Activated effector memory CD4-positive, alpha-beta T cell treated with anti-CD3 and anti-CD28 coated beads, Interleukin-2, amount 50 U/mL, for 16 hours (primary cell): Measurements from ENCODE around the gene CDC73.
"Not testable (repeated sequence)": the region's sequence is repeated elsewhere in the genome, so short reads cannot be mapped to it uniquely, and the experiment has no call there.

ENCODE experiments used
- DNase-seq: peaks from one replicate; pipeline ENCODE4 v3.0.0-alpha.2; 2020

CDC73 gene

GRCh38 chr1:193183019-193183627 is 61.3 kb downstream of the CDC73 start:
- DNase-seq, result no peak

- no peak for DNase-seq
These were observed 62.9 kb downstream of the CDC73 start for GRCh38 chr1:193184776-193185175.

- no peak for DNase-seq
These were observed 63.4 kb downstream of the CDC73 start for GRCh38 chr1:193185211-193185610.

- no peak for DNase-seq
These were observed 64.3 kb downstream of the CDC73 start, which contains the start of gene B3GALT2 for GRCh38 chr1:193185901-193186731. TSS of gene B3GALT2 (minus strand) at chr1:193186613. CDS start at chr1:193181562, 5,051 bp downstream.

- DNase-seq, result no peak
These were observed 65.3 kb downstream of the CDC73 start for GRCh38 chr1:193187114-193187513.

GRCh38 chr1:193188915-193189314 is 67.1 kb downstream of the CDC73 start:
- DNase-seq, result not testable (repeated sequence)

- DNase-seq, result no peak
These were observed 67.7 kb downstream of the CDC73 start for GRCh38 chr1:193189442-193190095.

GRCh38 chr1:193190096-193190744 is 68.4 kb downstream of the CDC73 start:
- DNase-seq, result no peak

- DNase-seq, result no peak
These were observed 70.8 kb downstream of the CDC73 start for GRCh38 chr1:193192586-193192985.

GRCh38 chr1:193199940-193200339 is 78.1 kb downstream of the CDC73 start:
- no peak for DNase-seq

GRCh38 chr1:193201021-193201420 is 79.2 kb downstream of the CDC73 start:
- DNase-seq, result no peak

GRCh38 chr1:193210996-193211395 is 89.2 kb downstream of the CDC73 start:
- no peak for DNase-seq

GRCh38 chr1:193211539-193211938 is 89.7 kb downstream of the CDC73 start:
- no peak for DNase-seq

GRCh38 chr1:193212637-193213036 is 90.8 kb downstream of the CDC73 start:
- no peak for DNase-seq

- no peak for DNase-seq
These were observed 92.2 kb downstream of the CDC73 start for GRCh38 chr1:193213998-193214397.

- no peak for DNase-seq
These were observed 95.1 kb downstream of the CDC73 start for GRCh38 chr1:193216920-193217319.

- no peak for DNase-seq
These were observed 97.6 kb downstream of the CDC73 start for GRCh38 chr1:193219391-193219790.

- no peak for DNase-seq
These were observed 99.8 kb downstream of the CDC73 start for GRCh38 chr1:193221651-193222050.

GRCh38 chr1:193222056-193222615 is 100.3 kb downstream of the CDC73 start:
- DNase-seq, result no peak

GRCh38 chr1:193229136-193229535 is 107.3 kb downstream of the CDC73 start:
- DNase-seq, result no peak

- not testable (repeated sequence) for DNase-seq
These were observed 109.3 kb downstream of the CDC73 start for GRCh38 chr1:193231146-193231545.

- DNase-seq, result no peak
These were observed 112.7 kb downstream of the CDC73 start for GRCh38 chr1:193234530-193234929.
